GM19043 (cell line): ENCODE measurements around the gene CUBN.

Source experiments
- ATAC-seq: cut with Tn5 transposase; IDR thresholded peaks from one replicate; pipeline ENCODE4 v1.9.1; 2021; ENCODE audit warnings: low read depth; ENCODE audit not compliant: unreplicated experiment

Gene CUBN

GRCh38 chr10:17075533-17076359, 53.9 kb downstream of the CUBN start:
- no peak for ATAC-seq

- ATAC-seq, result no peak
Observed at GRCh38 chr10:17074541-17074847, 55.1 kb downstream of the CUBN start.

- ATAC-seq, result no peak
Observed at GRCh38 chr10:17073725-17074540, 55.7 kb downstream of the CUBN start.

GRCh38 chr10:17068953-17069352, 60.7 kb downstream of the CUBN start:
- ATAC-seq, result no peak

- ATAC-seq, result no peak
Observed at GRCh38 chr10:17067376-17068264, 62.0 kb downstream of the CUBN start.

- no peak for ATAC-seq
Observed at GRCh38 chr10:17066807-17067206, 62.8 kb downstream of the CUBN start.

- no peak for ATAC-seq
Observed at GRCh38 chr10:17066000-17066399, 63.6 kb downstream of the CUBN start.

GRCh38 chr10:17065273-17065672, 64.3 kb downstream of the CUBN start:
- ATAC-seq, result no peak

GRCh38 chr10:17064435-17064834, 65.2 kb downstream of the CUBN start:
- no peak for ATAC-seq

- no peak for ATAC-seq
Observed at GRCh38 chr10:17062955-17063484, 66.6 kb downstream of the CUBN start.

GRCh38 chr10:17062493-17062892, 67.1 kb downstream of the CUBN start:
- ATAC-seq, result no peak

GRCh38 chr10:17062009-17062408, 67.6 kb downstream of the CUBN start:
- ATAC-seq, result no peak

- no peak for ATAC-seq
Observed at GRCh38 chr10:17061418-17061817, 68.2 kb downstream of the CUBN start.

GRCh38 chr10:17060289-17060688, 69.3 kb downstream of the CUBN start:
- ATAC-seq, result no peak

- no peak for ATAC-seq
Observed at GRCh38 chr10:17059197-17059688, 70.4 kb downstream of the CUBN start.

- ATAC-seq, result no peak
Observed at GRCh38 chr10:17058093-17058492, 71.5 kb downstream of the CUBN start.

GRCh38 chr10:17056781-17057428, 72.7 kb downstream of the CUBN start:
- ATAC-seq, result no peak

- ATAC-seq, result no peak
Observed at GRCh38 chr10:17053513-17053912, 76.1 kb downstream of the CUBN start.

GRCh38 chr10:17053061-17053460, 76.5 kb downstream of the CUBN start:
- no peak for ATAC-seq

GRCh38 chr10:17051851-17052250, 77.8 kb downstream of the CUBN start:
- no peak for ATAC-seq
